HG02870 (cell line): ENCODE data around the gene AKAP13.
"Not testable (repeated sequence)": the region's sequence is repeated elsewhere in the genome, so short reads cannot be mapped to it uniquely, and the experiment has no call there.

Experiments
- ATAC-seq: cut with Tn5 transposase; IDR thresholded peaks from one replicate; pipeline ENCODE4 v1.9.1; 2021; ENCODE audit warnings: mild to moderate bottlenecking, moderate library complexity; ENCODE audit not compliant: unreplicated experiment

The AKAP13 gene

DNA sequence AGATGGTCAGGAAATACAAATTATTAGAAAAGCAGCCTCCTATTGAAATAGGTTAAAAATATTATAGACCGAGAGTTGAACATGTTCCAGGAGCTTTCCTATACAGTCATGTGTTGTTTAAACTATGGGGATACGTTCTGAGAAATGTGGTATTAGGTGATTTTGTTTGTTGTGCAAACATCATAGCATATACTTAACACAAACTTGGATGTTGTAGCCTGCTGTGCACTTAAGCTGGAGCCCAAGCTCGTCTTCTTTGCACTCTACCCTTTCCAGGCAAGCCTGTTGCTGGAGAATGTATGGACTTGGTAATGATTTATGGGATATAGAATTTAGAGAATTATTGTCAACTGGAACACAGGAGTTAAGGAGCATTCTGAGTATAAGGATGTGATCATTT lies 140.2 kb downstream of the AKAP13 start:
- no peak for ATAC-seq

DNA sequence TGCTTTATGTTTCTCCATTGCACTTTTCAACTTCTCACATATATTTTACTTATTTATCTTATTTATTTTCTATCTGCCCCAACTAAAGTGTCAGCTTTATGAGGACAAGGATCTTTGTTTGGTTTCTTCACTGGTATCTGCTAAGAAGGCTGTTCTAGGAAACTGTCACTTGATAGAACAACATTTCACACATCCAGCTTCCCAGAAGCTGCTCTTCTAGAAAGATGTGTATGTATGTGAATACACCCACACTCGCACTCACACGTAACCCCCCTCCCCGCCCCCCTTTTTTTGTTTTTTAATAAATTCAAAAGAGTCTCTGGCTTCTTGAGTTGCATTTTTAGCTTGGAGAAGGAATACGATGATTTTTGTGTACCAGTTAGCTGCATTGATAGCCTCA lies 143.1 kb downstream of the AKAP13 start:
- no peak for ATAC-seq

GRCh38 chr15:85525755-85526154 lies 145.4 kb downstream of the AKAP13 start:
- ATAC-seq: peak; percentile 56

GRCh38 chr15:85527895-85528294 lies 147.5 kb downstream of the AKAP13 start:
- ATAC-seq: no peak

DNA sequence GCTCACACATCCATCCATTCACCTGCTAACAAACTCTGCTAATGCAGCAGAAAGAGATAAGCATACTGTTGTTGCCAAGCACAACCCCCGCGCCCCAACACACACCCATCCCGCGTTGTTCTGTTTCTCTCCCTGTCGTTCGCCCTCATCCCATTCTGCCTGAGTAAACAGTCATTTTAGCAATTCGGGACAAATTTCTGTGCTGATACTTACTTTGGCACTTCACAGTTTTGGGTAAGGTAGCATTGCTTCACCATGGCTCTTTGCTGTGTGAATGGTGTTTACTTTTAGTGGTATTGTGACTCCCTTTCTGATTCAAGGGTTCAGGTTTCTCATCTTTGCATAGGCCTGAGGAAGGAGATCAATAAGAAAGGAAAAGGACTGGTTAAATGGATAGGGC lies 149.7 kb downstream of the AKAP13 start:
- ATAC-seq: no peak

DNA sequence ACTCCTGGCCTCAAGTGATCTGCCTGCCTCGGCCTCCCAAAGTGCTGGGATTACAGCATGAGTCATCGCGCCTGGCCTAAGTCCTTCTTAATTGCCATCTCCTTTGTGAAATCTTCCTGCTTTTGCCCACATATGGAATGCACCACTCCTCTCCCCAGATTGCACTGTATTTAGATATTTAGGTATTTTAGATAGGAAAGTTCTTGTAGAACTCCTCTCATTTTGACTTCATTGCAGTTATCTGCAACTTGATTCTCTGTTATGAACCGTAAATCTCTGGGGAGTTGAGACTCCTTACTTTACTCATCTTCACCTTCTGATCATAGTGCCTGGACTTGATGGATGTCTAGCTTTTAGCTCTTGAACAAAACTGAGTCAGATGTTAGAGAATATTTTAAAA lies 150.7 kb downstream of the AKAP13 start:
- no peak for ATAC-seq

DNA sequence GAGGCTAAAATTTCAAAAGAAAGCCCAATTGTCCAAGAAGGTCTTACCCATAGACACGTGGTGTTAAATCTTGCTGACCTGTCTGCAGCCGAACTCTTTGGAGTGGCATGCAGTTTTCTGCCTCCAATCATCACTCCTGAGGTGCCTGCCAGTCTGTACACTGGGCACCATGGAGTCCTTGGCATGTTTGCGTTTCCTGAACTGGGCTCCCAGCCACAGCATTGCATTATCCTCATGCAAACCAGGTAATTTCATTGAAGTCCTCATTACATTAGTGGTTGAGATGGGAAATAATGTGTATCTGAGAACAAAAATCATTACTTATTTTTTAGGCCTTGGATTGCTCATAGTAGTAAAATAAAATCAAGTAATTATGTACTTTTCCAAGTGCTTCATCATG lies 152.3 kb downstream of the AKAP13 start:
- ATAC-seq: no peak

GRCh38 chr15:85534031-85534430 lies 153.6 kb downstream of the AKAP13 start:
- ATAC-seq: peak; percentile 89

GRCh38 chr15:85535533-85536330 lies 155.3 kb downstream of the AKAP13 start:
- ATAC-seq: not testable (repeated sequence)

GRCh38 chr15:85536341-85536740 lies 155.9 kb downstream of the AKAP13 start:
- ATAC-seq: no peak

DNA sequence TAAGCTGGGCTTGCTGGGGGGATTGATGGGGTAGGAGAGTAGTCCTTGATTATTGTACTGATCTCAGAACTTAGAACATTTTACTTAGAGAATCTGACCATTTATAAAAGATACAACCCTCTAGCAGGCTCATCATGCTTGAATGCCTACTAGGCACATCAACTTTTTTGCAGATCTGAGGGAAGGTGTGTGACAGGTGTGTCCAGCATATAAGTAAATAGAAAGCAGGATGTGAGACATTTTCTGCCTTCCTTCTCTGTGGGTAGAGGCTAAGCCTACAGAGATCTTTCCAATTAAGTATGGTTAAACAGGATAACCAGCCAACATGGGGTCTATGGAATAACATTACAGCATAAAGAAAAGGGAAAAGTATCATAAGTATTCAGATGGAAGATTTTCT lies 159.1 kb downstream of the AKAP13 start:
- no peak for ATAC-seq

DNA sequence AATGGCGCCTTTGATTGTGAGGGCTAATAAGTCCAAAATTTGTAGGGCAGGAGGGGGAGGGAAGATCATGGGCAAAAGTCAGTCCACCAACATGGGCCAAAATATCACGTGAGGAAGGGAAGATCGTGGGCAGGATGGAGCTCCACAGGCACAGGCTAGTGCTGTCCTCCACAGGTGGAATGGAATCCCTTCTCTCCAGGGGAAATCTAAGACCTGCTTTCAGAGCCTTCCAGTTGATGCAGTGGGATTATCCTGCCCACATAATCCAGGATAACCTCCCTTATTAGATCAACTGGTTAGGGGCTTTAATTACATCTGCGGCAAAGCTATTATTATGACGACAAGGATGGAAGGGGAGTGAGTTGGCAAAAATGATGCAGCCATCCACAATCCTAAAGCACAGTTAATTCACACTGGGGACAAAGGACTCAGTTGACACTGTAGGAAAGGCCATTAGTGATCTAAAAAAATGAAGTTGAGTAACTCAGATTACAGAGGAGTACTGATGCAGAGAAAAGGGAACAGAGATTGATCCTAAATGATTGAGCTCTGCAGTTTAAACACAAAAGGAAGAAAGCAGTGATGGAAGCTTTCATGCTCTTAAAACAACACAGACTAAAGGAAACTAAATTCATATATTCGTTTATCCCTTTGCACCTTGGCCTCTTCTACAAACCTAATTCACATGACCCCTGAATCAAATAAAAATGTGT lies 159.8 kb downstream of the AKAP13 start:
- no peak for ATAC-seq

GRCh38 chr15:85541744-85542143 lies 161.3 kb downstream of the AKAP13 start:
- ATAC-seq: peak; percentile 82

DNA sequence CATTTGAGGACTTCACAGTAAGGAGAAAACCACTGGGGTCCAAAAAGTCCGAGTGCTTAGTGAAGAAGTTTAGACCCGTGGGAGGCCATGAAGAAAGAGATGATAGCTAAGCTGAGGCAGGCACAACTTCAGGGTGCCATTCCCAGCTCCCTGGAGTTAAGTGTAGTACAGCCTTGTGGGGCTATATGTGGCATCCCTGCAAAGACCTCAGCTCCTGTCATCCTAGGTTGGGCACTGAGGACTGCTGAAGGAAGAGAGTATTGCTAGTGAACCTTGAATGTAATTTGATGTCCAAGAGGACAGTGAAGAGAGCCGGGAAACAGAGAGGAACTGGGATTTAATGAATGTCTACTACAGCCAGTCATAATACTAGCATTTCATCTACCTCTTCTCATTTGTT lies 162.1 kb downstream of the AKAP13 start:
- ATAC-seq: no peak

GRCh38 chr15:85542895-85543331 lies 162.5 kb downstream of the AKAP13 start:
- no peak for ATAC-seq

- ATAC-seq: no peak
Measured at GRCh38 chr15:85543741-85544155, 163.3 kb downstream of the AKAP13 start.

DNA sequence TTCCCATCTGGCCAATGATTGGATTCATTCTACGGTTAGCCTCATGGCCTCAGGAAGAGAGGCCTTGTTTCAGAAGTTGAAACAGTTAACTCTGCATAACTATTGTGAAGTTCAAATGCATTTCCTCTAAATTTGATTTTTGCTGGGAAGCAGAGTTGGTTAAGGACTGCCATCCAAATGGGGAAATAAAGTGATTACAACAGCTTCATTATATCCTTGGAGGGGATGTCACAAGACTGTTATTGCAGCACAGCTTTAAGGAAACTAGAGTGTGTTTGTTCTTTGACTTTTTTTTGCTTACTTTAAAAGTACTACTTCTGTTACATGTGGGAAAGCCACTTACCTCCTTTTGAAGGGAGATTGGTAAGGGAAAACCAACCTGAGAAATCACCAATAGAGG lies 164.8 kb downstream of the AKAP13 start:
- ATAC-seq: no peak

DNA sequence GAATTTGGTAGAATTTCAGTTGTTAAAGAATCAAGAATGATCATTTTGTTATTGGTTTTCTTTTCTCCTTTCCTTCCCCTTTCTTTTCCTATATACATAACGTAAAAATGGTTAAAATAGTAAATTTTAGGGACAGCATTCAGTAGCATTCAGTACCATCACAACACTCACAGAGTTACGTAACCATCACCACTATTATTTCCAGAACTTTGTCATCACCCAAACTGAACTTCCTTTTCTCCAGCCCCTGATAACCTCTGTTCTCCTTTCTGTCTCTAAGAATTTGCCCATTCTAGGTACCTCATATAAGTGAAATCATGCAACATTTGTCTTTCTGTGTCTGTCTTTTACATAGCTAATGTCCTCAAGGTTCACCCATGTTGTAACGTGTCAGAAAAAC lies 165.3 kb downstream of the AKAP13 start:
- ATAC-seq: no peak

DNA sequence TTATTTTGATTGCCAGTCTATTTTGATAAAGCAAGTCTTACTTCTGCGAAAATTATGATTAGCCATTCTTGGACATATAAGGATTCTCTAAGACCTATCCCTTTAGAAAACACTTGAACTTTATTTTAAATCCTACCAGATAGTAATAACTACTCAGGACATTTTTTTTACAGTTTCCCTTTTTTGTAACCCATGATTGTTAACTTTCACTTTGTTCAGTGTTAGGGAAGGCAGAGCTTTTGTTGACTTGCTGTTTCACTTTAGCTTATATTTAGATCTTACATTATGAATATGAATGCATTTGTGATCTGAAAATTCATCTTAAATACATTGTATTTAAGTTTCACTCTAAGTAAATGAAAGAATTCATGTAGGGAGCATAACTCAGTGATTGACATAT lies 167.0 kb downstream of the AKAP13 start:
- no peak for ATAC-seq

DNA sequence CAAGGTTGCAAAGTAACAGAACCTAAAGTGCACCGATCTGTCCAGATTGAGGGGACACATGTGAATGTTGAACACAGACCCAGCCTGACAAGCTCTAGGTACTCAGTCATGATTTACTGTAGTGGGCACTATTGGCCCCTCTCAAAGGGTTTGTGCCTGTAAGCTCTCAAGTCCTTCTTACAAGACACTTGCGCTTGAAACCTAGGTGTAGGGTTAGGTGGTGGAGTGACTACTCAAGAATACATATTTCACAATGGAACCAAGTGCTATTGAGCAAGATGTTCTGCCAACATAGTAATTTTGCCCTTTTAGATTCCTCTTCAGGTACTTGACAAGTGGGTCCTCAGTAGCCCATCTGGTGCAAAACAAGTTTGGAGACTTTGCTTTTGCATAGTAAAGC lies 169.9 kb downstream of the AKAP13 start:
- ATAC-seq: no peak

GRCh38 chr15:85551221-85551832 lies 170.9 kb downstream of the AKAP13 start:
- no peak for ATAC-seq
